Kidney (tissue), 14 donors: ENCODE measurements around the gene INSC. TPM values are rescaled to one million over a fixed set of nuclear protein-coding genes. Genes with fewer than 3 reads are reported as not detected.

Experiments used
- DNase-seq, 5 donors: peaks; one replicate each; pipeline ENCODE4 v3.0.0-alpha.2; 2013 to 2020
- FAIRE-seq: peaks from 2 replicates; lab custom pipeline; 2012; peaks lifted over from hg19 to GRCh38; lab: Jason Lieb, UNC
- H3K27ac ChIP-seq, 2 donors: one replicate each; pipeline ENCODE4 v1.7.0; 2013; ENCODE audit warnings: low read depth in 2 of 2, low read length in 2 of 2, inconsistent platforms in 1 of 2
- H3K27me3 ChIP-seq: one replicate; pipeline ENCODE4 v1.7.1; 2013; ENCODE audit warnings: low read length, inconsistent platforms; ENCODE audit not compliant: control insufficient read depth, insufficient read depth
- H3K36me3 ChIP-seq, 3 donors: one replicate each; pipeline versions ENCODE4 v1.7.0 to v1.7.1; 2013; ENCODE audit warnings: low read length in 3 of 3, control low read depth in 1 of 3, inconsistent platforms in 1 of 3; ENCODE audit not compliant: insufficient read depth in 3 of 3, control insufficient read depth in 2 of 3
- H3K4me1 ChIP-seq, 3 donors: one replicate each; pipeline versions ENCODE4 v1.7.0 to v1.7.1; 2013; ENCODE audit warnings: low read length in 3 of 3, inconsistent platforms in 1 of 3, low read depth in 1 of 3; ENCODE audit not compliant: control insufficient read depth in 2 of 3, insufficient read depth in 2 of 3
- H3K4me3 ChIP-seq, 3 donors: one replicate each; pipeline versions ENCODE4 v1.7.0 to v1.8.1; 2013; ENCODE audit warnings: low read length in 3 of 3, control low read depth in 1 of 3, inconsistent platforms in 1 of 3
- H3K9ac ChIP-seq, 3 donors: one replicate each; pipeline versions ENCODE4 v1.7.0 to v1.7.1; 2013; ENCODE audit warnings: low read length in 3 of 3, control low read depth in 1 of 3, inconsistent platforms in 1 of 3
- H3K9me3 ChIP-seq, 3 donors: one replicate each; pipeline versions ENCODE4 v1.7.0 to v1.7.1; 2013; ENCODE audit warnings: low read length in 3 of 3, control low read depth in 1 of 3, inconsistent platforms in 1 of 3; ENCODE audit not compliant: control insufficient read depth in 2 of 3, insufficient read depth in 1 of 3
- CTCF ChIP-seq: IDR thresholded peaks from 3 replicates; pipeline ENCODE4 v1.5.1; 2012; ENCODE audit warnings: mild to moderate bottlenecking, moderate library complexity, borderline replicate concordance; ENCODE audit not compliant: insufficient read depth; ENCODE audit errors: extremely low read depth
- intact Hi-C: fragments of 100-400 bp; cut with DNase I; formaldehyde crosslinking; loops from one replicate; pipeline ENCODE4 v1.11.1; 2022
- polyA plus RNA-seq: library from polyadenylated mRNA; stranded (reverse); fragments of 350-450 nt; fragmentation: Illumina TruSeq; extraction: RNeasy Lipid Tissue Mini Kit (QIAGEN cat#74804); gene quantifications from one replicate; pipeline ENCODE4 v1.2.3, GENCODE V29; 2014; ENCODE audit warnings: low read depth, low replicate concordance; ENCODE audit not compliant: insufficient read depth
- total RNA-seq: library from RNA; stranded (reverse); fragmentation: NEBNext Ultra II Directional; extraction: Animal tissue kit (Norgen Biotek cat#: 25700); gene quantifications from one replicate; pipeline ENCODE4 v1.2.1, GENCODE V29; 2021
- donor health status: control.
- donor health status: control.
- donor health status: control.
- donor health status: control.
- donor health status: control.
- donor health status: DM: yes; HTN: yes; CAD: no.
- donor health status: Normal renal cell carcinoma (clear cell type).

Gene INSC
- total and polyA plus RNA-seq, 2 donors from 2014 or later, result 0.41 to 1.3 TPM

- Histone ChIP-seq H3K27ac (no peak overlapping the region), H3K27me3 (no peaks in the 10 kb centered on the region), H3K4me3 (no peak overlapping the region), H3K9me3 (no peaks in the 10 kb centered on the region), H3K9ac (no peak overlapping the region), H3K36me3 (no peaks in the 10 kb centered on the region), H3K4me1 (no peaks in the 10 kb centered on the region)
- FAIRE-seq, result no peak
- no peak for DNase-seq
- no peak for TF ChIP-seq CTCF
- intact Hi-C loops, result no loop called here
Measured at GRCh38 chr11:15238856-15239255, 124.1 kb downstream of the INSC start.

- DNase-seq (no peak), FAIRE-seq (no peak)
- H3K27ac ChIP-seq, result no peak overlapping the region
- H3K9ac ChIP-seq, result no peak overlapping the region
- TF ChIP-seq CTCF, result no peak
- H3K4me1 ChIP-seq, result no peaks in the 10 kb centered on the region
- intact Hi-C loops, result no loop called here
- no peak overlapping the region for H3K4me3 ChIP-seq
- H3K9me3 ChIP-seq, result no peaks in the 10 kb centered on the region
- H3K36me3 ChIP-seq, result no peaks in the 10 kb centered on the region
- no peaks in the 10 kb centered on the region for H3K27me3 ChIP-seq
Measured at GRCh38 chr11:15248749-15249148, 134.0 kb downstream of the INSC start.

GRCh38 chr11:15258433-15259165 lies 143.9 kb downstream of the INSC start:
- DNase-seq (peak in 4 of 5 donors; percentile 33 to 88 (median 62)), FAIRE-seq (no peak)
- H3K4me1 ChIP-seq, result peaks cover 0 to 2% (median 0%) of the 10 kb centered on the region in 3 donors
- no peaks in the 10 kb centered on the region for H3K9me3 ChIP-seq
- TF ChIP-seq CTCF, result peak; percentile 27
- no peak overlapping the region for H3K9ac ChIP-seq
- H3K27me3 ChIP-seq, result no peaks in the 10 kb centered on the region
- no peaks in the 10 kb centered on the region for H3K36me3 ChIP-seq
- intact Hi-C loops, result no loop called here
- H3K27ac ChIP-seq, result no peak overlapping the region
- no peak overlapping the region for H3K4me3 ChIP-seq
